GM19372 (cell line): ENCODE measurements around the gene KLHL33.
A peak's percentile ranks its signal among the peaks of the same experiment; 100 is the strongest.

ENCODE experiments used
- ATAC-seq: cut with Tn5 transposase; IDR thresholded peaks from one replicate; pipeline ENCODE4 v1.9.1; 2021; ENCODE audit warnings: mild to moderate bottlenecking, low read depth, moderate library complexity; ENCODE audit not compliant: unreplicated experiment

The KLHL33 gene, protein sequence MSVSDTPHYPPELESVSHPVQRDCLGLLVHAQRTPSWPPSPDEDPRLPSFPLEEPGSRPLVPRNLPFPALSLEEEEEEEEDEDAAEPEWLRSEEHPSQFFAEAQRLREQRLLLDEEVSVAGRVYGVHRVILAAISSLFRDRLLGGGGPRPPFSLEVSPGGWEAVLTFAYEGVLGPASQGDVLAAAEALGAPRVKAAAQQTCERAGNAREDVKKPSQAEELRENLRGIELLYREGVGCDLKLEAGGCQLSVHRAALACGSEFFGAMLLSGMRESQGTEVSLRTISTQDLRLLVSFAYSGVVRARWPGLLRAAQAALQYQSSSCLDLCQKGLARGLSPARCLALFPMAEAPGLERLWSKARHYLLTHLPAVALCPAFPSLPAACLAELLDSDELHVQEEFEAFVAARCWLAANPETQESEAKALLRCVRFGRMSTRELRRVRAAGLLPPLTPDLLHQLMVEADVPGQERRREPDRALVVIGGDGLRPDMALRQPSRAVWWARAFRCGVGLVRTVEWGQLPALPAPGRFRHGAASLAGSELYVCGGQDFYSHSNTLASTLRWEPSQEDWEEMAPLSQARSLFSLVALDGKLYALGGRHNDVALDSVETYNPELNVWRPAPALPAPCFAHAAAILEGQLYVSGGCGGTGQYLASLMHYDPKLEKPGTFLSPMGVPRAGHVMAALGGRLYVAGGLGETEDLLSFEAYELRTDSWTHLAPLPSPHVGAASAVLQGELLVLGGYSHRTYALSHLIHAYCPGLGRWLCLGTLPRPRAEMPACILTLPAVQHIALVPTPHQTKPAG

GRCh38 chr14:20435582-20436362, at the start of gene KLHL33:
KLHL33 (minus strand) TSS chr14:20436166; CDS start chr14:20435811, 355 bp downstream.
- ATAC-seq: no peak

- ATAC-seq: no peak
Observed at GRCh38 chr14:20482382-20482781, 46.4 kb upstream of the KLHL33 start.

- ATAC-seq: no peak
Observed at GRCh38 chr14:20478894-20479293, 42.9 kb upstream of the KLHL33 start.

DNA sequence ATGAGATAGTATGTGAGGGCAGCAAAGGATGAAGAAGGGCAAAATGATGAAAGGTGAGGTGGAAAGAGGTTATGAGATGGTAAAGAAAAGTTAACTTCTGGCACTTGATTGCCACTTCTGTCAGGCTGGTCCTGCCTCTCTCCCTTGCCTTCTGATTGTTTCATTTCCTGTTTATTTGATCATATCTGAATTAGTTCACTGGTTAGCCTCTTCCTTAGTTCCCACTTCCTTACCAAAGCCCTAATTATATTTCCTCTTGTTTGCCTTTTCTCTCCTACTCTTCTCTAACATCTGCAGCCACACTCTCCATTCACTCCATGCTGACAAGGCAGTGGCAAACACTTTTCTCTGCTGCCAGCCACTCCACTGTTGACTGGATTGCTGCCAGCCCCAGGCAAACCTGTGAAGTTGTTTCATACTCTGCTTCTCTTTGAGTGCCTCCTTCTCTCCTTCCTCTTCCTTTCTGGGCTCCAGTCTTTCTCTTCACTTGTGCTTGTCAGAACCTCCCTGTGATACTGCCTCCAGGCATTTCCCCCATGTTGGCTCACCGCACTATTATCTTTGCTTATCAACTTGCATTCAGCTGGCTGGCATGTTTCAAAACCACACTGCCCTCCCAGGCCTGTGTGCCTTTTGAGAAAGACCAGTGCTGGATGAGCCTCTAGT, 41.4 kb upstream of the KLHL33 start:
- no peak for ATAC-seq

DNA sequence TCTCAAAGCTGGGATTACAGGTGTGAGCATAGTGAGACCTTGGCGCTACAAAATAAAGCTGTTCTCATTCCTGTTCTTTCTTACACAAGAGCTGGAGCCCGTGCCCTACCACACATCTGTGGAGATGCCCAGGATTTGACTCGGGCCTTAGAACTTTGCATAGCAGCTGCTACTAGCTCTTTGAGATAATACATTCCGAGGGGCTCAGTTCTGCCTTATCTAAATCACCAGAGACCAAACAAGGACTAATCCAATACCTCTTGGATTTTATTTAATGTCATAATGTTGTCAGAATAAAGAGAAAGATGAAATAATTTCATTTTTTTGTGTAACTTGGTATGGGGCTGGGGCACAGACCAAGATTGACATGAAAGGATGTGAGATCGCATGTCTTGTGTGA, 40.8 kb upstream of the KLHL33 start:
- no peak for ATAC-seq

DNA sequence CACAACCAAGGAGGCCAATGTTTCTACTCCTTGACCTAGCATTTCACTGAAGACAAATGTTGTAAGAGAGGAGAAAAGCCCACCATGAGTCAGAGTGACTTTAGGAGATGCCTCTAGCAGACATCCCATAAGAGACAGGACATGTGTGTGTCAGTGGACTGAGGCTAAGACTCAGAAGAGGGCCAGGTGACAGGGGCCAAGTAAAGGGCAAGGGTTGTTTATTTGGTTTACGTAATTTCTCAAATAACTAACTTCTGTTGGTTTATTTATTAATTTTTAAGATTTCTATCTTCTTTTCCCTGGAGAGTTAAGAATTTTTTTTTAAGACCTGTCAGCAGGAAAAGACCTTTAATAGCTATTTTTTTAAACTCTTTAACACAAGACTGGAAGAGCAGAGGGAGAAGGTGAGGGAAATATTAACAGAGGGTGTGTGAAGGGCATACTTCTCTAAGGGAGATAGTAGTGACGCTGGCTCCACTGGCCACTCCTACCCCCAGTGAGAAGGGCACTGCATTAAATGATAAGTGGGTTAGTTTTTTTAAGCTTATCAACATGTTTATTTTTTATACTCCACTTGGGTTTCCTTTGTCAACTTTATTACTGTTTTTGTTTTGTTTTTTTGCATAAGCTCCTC, 36.7 kb upstream of the KLHL33 start:
- no peak for ATAC-seq

- ATAC-seq: no peak
Observed at GRCh38 chr14:20470603-20470901, 34.6 kb upstream of the KLHL33 start.

GRCh38 chr14:20469890-20470602, 34.1 kb upstream of the KLHL33 start:
- ATAC-seq: peak; percentile 29

DNA sequence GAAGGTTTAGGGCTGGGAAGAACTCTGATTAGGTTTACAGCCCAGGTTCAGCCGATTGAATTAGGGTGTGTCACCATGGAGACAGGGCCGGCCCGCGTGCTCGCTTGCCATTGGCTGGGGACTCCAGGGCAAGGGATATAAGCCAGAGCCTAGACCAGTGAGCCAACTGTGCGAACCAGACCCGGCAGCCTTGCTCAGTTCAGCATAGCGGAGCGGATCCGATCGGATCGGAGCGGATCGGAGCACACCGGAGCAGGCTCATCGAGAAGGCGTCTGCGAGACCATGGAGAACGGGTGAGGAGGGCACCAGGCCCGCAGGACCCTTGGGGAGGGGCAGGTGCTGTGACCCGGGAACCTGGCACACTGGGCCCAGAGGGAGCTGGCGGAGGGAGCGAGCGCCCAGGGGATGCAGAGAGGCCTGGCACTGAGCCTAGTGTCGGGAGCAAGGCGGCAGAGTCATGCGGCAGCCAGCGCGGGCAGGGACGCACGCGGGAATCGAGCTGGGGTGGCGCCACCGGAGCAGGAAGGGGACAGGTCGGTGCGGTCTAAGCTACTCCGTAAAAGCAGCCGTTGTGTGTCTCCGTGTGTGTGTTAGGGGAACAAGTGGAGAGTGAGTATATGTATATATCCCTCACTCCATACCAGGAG, 33.4 kb upstream of the KLHL33 start, which contains the start of gene PNP:
Gene PNP, plus strand, starts transcription at position 165 of the 648 bp plus-strand sequence. Its CDS starts 119 bp downstream, at position 284.
- peak; percentile 97 for ATAC-seq

DNA sequence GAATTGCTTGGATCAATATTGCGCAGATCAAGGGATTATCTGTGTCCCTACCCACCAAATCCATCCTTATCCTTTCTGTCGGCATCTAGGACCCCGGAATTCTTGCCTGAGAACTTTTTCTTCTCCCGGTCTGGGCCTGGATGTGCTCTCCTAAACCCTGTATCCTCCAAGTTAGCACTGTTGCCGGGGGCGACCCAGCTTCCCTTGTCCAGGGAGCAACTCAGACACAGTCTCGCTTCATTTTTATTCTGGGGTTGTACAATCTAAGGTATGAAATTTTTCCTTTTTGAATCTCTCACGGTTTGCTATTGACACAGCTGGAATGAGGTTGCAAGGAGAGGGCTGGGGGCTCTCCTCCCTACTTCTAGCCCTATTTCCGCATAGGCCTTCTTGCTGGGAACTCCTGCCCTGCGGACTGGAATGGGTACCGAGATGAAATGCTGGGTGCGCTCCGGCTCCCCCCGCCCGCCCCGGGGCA, 32.8 kb upstream of the KLHL33 start:
- ATAC-seq: no peak

GRCh38 chr14:20461225-20462141, 25.5 kb upstream of the KLHL33 start, which contains the start of gene PIP4P1:
PIP4P1 (minus strand) TSS chr14:20461434; CDS start chr14:20461325, 109 bp downstream.
- ATAC-seq: peak; percentile 91

DNA sequence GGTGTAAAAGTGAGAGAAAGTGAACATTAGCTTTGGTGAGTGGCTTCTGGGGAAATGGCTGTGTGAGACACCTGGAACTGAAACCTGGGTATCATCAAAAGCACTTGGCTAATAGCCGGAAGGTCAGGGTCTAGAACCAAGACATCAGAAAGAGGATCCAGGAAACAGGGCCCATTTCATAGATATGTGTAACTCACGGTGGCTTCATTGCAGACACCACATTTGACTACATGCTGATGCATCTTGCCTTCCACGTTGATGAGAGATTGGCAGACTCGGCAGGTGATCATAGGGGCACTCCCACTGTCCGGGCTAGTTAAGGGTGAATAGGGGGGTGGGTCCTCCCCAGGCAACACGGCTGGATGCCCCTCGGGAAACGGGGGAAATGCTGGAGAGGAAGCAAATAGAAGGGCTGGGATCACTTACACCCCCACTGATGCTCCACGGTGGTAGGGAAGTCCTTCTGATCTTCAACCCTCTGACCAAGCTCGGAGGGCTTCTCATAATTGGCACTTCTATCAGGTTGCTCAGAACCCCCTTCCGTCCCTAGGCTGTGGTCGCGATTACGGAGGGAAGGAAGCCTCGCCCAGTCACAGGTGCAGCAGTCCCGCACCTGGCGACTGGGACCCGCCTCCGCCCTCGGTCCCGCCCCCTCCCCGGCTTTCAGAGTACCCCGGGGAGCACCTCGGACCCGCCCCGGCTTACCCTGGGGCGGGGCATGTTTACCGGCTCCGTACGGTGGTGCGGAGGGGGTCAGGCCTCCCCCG, 24.7 kb upstream of the KLHL33 start:
- ATAC-seq: peak; percentile 2

DNA sequence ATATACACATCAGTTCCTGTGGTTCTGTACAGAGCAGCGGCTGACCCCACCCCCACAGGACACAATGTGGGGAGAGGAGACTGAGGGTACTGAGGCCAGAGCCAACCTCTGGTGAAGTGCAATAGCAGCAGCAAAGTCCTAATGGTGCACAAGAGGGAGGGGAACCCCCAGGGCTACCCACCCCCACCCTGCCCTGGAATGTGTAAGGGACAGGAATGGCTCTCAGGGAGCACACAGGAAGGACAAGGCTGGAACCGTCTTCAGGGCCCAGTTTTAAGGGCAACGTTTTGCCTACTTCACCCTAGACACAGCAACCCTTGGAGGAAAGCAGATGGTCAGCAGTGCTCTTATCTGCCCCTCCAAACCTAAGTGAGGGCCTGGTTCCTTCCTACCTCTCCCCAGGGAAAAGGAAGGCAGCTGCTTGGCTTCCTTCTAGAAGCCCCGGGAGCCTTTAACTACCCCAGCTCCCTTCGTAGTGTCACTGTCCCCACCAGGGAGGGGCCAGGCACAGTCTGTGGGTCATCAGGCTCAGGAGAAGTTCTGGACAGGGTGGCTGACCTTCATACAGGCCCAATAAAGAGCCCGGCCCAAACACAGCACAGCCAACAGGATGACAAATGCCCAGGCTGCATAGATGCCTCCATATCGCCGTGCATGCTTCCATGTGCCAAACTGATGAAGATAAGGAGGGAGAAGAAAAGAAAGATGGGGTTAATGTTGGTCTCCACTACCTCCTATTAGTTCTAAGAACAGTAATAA, 22.2 kb upstream of the KLHL33 start:
- ATAC-seq: no peak

GRCh38 chr14:20456971-20457370, 21.0 kb upstream of the KLHL33 start:
- ATAC-seq: no peak

- peak; percentile 41 for ATAC-seq
Observed at GRCh38 chr14:20455355-20456300, 19.7 kb upstream of the KLHL33 start.
